Astrocyte (in vitro differentiated cells and primary cell): ENCODE data around the gene SPNS2.

Source experiments
- CTCF ChIP-seq: IDR thresholded peaks from 2 replicates; pipeline ENCODE4 v1.5.1; 2011; ENCODE audit warnings: low read depth, mild to moderate bottlenecking, inconsistent platforms, low read length, moderate library complexity; ENCODE audit not compliant: insufficient read depth
- EZH2 ChIP-seq: IDR thresholded peaks from 2 replicates; pipeline ENCODE4 v1.6.1; 2012; ENCODE audit warnings: mild to moderate bottlenecking, low read length, inconsistent platforms; ENCODE audit not compliant: insufficient read depth

DNA sequence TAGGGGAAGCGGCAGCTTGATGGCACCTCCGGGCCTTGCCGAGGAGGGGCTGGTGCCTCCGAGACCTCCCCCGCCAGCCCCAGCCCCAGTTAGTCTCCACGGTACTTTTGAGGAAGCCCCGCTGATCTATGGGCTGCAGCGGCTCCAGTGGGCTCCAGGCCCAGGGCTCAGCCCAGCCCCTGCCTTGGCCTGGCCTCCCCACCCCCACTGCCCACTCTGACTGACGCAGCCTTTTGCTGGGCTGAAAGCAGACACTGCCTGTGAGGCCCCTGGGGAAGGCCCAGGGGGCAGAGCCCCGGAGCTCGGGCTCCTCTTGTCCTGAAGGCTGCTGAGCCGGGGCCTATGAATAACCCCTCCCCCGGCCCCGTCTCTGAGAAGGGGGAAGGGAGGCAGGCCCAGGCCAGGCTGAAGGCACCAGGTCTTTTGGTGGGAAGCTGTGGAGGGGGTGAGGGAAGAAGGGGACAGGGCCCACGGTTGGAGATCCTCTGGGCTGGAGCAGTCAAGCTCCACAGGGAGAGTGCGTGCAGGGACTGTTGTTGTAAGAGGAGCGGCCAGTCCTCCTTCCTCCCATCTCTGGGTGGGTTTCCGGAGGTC, 78.1 kb downstream of the SPNS2 start:
- TF ChIP-seq CTCF: no peak
- TF ChIP-seq EZH2: no peak
